ENCODE data around the gene PXMP4.
A peak's percentile ranks its signal among the peaks of the same experiment; 100 is the strongest.

Gene PXMP4

DNA sequence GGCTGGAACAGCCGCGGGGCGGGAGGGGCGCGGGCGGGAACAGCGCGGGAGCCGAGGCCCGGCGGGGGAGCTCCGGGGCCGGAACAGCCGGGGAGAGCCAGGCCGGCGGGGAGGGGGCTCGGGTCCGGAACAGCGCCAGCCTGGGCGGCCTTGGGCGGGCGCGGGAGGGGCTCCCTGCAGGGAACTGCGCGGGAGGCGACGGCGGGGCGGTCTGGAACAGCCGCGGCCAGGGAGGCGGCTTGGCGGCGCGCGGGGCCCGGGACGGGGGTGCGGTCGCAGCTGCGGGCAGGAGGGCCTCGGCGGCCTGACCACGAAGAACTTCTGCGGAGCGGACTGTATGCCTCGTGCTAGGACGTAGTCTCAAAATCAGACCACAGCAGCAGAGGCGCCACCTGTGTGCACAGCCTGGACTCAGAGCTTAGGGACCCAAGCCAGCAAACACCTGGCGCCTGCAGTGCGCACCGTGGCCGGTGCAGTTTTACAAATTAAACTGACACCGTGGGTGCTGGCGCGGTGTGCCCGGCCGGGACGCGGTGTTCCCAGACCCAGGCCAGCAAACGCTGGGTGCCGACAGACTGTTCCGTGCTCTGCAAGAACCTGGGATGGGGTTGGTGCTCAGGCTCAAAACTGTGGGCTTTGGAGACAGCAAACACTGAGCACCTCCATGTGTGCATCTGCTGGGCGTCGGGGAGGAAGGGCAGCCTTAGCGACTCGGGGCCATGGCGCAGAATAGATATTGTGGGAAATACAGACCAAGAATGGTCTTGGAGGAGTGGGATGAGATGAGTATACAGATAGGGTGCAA lies 12.3 kb upstream of the PXMP4 start:
- ChIA-PET CTCF (interaction anchor here (0.5 to 1.2 kb wide), 5 partner anchors 21 to 277 kb away, joined by 3 read pairs; partner anchors contain the start of gene ACTL10), POLR2A (interaction anchor here (0.5 to 1.9 kb wide), 11 partner anchors 12 to 380 kb away, joined by 3 to 9 read pairs (median 4); partner anchors contain the start of genes CBFA2T2, EIF2S2, PXMP4 and RALY)
- TF ChIP-seq GFI1B (tag by site-specific recombination; IDR thresholded peaks at IDR 0.05), result no peak
- TF ChIP-seq ZNF596 (tag by site-specific recombination; IDR thresholded peaks at IDR 0.05), result peak; percentile 63
- no peak for TF ChIP-seq ZNF133 (tag by site-specific recombination; IDR thresholded peaks at IDR 0.05)
- TF ChIP-seq, protein P1, sequence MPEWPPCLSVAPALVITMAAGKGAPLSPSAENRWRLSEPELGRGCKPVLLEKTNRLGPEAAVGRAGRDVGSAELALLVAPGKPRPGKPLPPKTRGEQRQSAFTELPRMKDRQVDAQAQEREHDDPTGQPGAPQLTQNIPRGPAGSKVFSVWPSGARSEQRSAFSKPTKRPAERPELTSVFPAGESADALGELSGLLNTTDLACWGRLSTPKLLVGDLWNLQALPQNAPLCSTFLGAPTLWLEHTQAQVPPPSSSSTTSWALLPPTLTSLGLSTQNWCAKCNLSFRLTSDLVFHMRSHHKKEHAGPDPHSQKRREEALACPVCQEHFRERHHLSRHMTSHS (tag by site-specific recombination; IDR thresholded peaks at IDR 0.05), result no peak
- no peak for TF ChIP-seq ZNF416 (tag by site-specific recombination; IDR thresholded peaks at IDR 0.05)
- TF ChIP-seq ZSCAN16 (tag by site-specific recombination; IDR thresholded peaks at IDR 0.05), result no peak
- TF ChIP-seq ZNF785 (tag by site-specific recombination; IDR thresholded peaks at IDR 0.05), result no peak
- TF ChIP-seq, protein P2, sequence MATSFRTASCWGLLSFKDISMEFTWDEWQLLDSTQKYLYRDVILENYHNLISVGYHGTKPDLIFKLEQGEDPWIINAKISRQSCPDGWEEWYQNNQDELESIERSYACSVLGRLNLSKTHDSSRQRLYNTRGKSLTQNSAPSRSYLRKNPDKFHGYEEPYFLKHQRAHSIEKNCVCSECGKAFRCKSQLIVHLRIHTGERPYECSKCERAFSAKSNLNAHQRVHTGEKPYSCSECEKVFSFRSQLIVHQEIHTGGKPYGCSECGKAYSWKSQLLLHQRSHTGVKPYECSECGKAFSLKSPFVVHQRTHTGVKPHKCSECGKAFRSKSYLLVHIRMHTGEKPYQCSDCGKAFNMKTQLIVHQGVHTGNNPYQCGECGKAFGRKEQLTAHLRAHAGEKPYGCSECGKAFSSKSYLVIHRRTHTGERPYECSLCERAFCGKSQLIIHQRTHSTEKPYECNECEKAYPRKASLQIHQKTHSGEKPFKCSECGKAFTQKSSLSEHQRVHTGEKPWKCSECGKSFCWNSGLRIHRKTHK (tag by site-specific recombination; IDR thresholded peaks at IDR 0.05), result no peak
- TF ChIP-seq ZBTB21 (tag by site-specific recombination; IDR thresholded peaks at IDR 0.05), result no peak
- TF ChIP-seq, protein P3, sequence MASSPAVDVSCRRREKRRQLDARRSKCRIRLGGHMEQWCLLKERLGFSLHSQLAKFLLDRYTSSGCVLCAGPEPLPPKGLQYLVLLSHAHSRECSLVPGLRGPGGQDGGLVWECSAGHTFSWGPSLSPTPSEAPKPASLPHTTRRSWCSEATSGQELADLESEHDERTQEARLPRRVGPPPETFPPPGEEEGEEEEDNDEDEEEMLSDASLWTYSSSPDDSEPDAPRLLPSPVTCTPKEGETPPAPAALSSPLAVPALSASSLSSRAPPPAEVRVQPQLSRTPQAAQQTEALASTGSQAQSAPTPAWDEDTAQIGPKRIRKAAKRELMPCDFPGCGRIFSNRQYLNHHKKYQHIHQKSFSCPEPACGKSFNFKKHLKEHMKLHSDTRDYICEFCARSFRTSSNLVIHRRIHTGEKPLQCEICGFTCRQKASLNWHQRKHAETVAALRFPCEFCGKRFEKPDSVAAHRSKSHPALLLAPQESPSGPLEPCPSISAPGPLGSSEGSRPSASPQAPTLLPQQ (tag by site-specific recombination; IDR thresholded peaks at IDR 0.05), result no peak
- no peak for TF ChIP-seq ZNF24 (tag by site-specific recombination; IDR thresholded peaks at IDR 0.05)
- no peak for TF ChIP-seq ZNF366 (tag by site-specific recombination; conservative IDR thresholded peaks at IDR 0.05)
- TF ChIP-seq ZNF558 (tag by site-specific recombination; IDR thresholded peaks at IDR 0.05), result no peak
- TF ChIP-seq, protein P4, sequence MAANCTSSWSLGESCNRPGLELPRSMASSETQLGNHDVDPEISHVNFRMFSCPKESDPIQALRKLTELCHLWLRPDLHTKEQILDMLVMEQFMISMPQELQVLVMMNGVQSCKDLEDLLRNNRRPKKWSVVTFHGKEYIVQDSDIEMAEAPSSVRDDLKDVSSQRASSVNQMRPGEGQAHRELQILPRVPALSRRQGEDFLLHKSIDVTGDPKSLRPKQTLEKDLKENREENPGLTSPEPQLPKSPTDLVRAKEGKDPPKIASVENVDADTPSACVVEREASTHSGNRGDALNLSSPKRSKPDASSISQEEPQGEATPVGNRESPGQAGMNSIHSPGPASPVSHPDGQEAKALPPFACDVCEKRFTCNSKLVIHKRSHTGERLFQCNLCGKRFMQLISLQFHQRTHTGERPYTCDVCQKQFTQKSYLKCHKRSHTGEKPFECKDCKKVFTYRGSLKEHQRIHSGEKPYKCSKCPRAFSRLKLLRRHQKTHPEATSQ (tag by site-specific recombination; IDR thresholded peaks at IDR 0.05), result peak; percentile 48; the same call in 1 of the 2 replicates
- no peak for TF ChIP-seq ZNF571 (tag by site-specific recombination; IDR thresholded peaks at IDR 0.05)
- TF ChIP-seq ZNF76 (tag by site-specific recombination; IDR thresholded peaks at IDR 0.05; ENCODE audit: borderline replicate concordance, low read depth), result no peak
- no peak for TF ChIP-seq ZNF624 (tag by site-specific recombination; IDR thresholded peaks at IDR 0.05)
- TF ChIP-seq ZNF335 (tag by site-specific recombination; conservative IDR thresholded peaks at IDR 0.05), result peak; percentile 77
- TF ChIP-seq, protein P5, sequence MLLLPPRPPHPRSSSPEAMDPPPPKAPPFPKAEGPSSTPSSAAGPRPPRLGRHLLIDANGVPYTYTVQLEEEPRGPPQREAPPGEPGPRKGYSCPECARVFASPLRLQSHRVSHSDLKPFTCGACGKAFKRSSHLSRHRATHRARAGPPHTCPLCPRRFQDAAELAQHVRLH (tag by site-specific recombination; IDR thresholded peaks at IDR 0.05), result no peak
- TF ChIP-seq ZNF561 (tag by site-specific recombination; IDR thresholded peaks at IDR 0.05; ENCODE audit: borderline replicate concordance), result peak; percentile 72; the same call in 1 of the 2 replicates
- TF ChIP-seq ZNF677 (tag by site-specific recombination; IDR thresholded peaks at IDR 0.05), result no peak
- TF ChIP-seq, protein P6, sequence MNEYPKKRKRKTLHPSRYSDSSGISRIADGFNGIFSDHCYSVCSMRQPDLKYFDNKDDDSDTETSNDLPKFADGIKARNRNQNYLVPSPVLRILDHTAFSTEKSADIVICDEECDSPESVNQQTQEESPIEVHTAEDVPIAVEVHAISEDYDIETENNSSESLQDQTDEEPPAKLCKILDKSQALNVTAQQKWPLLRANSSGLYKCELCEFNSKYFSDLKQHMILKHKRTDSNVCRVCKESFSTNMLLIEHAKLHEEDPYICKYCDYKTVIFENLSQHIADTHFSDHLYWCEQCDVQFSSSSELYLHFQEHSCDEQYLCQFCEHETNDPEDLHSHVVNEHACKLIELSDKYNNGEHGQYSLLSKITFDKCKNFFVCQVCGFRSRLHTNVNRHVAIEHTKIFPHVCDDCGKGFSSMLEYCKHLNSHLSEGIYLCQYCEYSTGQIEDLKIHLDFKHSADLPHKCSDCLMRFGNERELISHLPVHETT (tag by site-specific recombination; IDR thresholded peaks at IDR 0.05), result no peak
- TF ChIP-seq, protein P7, sequence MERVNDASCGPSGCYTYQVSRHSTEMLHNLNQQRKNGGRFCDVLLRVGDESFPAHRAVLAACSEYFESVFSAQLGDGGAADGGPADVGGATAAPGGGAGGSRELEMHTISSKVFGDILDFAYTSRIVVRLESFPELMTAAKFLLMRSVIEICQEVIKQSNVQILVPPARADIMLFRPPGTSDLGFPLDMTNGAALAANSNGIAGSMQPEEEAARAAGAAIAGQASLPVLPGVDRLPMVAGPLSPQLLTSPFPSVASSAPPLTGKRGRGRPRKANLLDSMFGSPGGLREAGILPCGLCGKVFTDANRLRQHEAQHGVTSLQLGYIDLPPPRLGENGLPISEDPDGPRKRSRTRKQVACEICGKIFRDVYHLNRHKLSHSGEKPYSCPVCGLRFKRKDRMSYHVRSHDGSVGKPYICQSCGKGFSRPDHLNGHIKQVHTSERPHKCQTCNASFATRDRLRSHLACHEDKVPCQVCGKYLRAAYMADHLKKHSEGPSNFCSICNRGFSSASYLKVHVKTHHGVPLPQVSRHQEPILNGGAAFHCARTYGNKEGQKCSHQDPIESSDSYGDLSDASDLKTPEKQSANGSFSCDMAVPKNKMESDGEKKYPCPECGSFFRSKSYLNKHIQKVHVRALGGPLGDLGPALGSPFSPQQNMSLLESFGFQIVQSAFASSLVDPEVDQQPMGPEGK (tag by site-specific recombination; IDR thresholded peaks at IDR 0.05), result no peak
- no peak for TF ChIP-seq ZNF157 (tag by site-specific recombination; IDR thresholded peaks at IDR 0.05)
- 0 out of 2 replicates have a peak, but pooled peaks have one; percentile 7 for TF ChIP-seq SP3 (tag by site-specific recombination; IDR thresholded peaks at IDR 0.05)
- no peak for TF ChIP-seq ZNF394 (tag by site-specific recombination; IDR thresholded peaks at IDR 0.05; ENCODE audit: borderline replicate concordance)
- TF ChIP-seq ZFHX2 (tag by site-specific recombination; conservative IDR thresholded peaks at IDR 0.05), result no peak; the same call in none of the 2 replicates
- no peak for TF ChIP-seq SETDB1 (IDR thresholded peaks at IDR 0.05; ENCODE audit: insufficient read length, low read length)
- TF ChIP-seq ZNF174 (tag by site-specific recombination; IDR thresholded peaks at IDR 0.05), result no peak

More for the DNA sequence above, 12.3 kb upstream of the PXMP4 start:
- no peaks in the 10 kb centered on the region for H3K9me3 ChIP-seq (ENCODE audit: control insufficient read depth, insufficient read depth, low read depth, low read length)
- no peaks in the 10 kb centered on the region for H3K36me3 ChIP-seq (ENCODE audit: control insufficient read depth in 2 of 2, insufficient read depth in 1 of 2, low read length in 2 of 2)
- H3K27ac ChIP-seq (ENCODE audit: extremely low read depth, low read depth, low read length), result peak overlapping the region; percentile 88
- H3K4me1 ChIP-seq (ENCODE audit: control insufficient read depth, insufficient read depth, low read length), result no peaks in the 10 kb centered on the region
- H3K4me3 ChIP-seq (ENCODE audit: low read depth, low read length), result peak overlapping the region; percentile 37

Measured in HEK293 (cell line).